ENCODE results near the gene SEMA4A.
"Not testable (repeated sequence)": the region's sequence is repeated elsewhere in the genome, so short reads cannot be mapped to it uniquely, and the experiment has no call there.

SEMA4A gene

GRCh38 chr1:156198831-156199349, 45.5 kb downstream of the SEMA4A start:
- DNase-seq: no peak

GRCh38 chr1:156200044-156200443, 46.7 kb downstream of the SEMA4A start:
- DNase-seq: no peak

- no peak for DNase-seq
Measured at GRCh38 chr1:156203331-156203730, 49.9 kb downstream of the SEMA4A start.

- no peak for DNase-seq
Measured at GRCh38 chr1:156204686-156205085, 51.3 kb downstream of the SEMA4A start.

- no peak for DNase-seq
Measured at GRCh38 chr1:156211243-156211642, 57.9 kb downstream of the SEMA4A start.

- DNase-seq: no peak
Measured at GRCh38 chr1:156212130-156212529, 58.7 kb downstream of the SEMA4A start.

- peak; percentile 94 to 97 for DNase-seq
Measured at GRCh38 chr1:156212833-156213643, 59.7 kb downstream of the SEMA4A start, which contains the start of gene PMF1. PMF1 (plus strand) TSS chr1:156213007; CDS start chr1:156213016, 9 bp downstream.

GRCh38 chr1:156213644-156213966, 60.2 kb downstream of the SEMA4A start:
- no peak for DNase-seq

- peak in 1 of 2 donors; percentile 44 for DNase-seq
Measured at GRCh38 chr1:156214024-156214748, 60.8 kb downstream of the SEMA4A start.

- DNase-seq: not testable (repeated sequence)
Measured at GRCh38 chr1:156216361-156217086, 63.1 kb downstream of the SEMA4A start.

- peak; percentile 50 to 55 for DNase-seq
Measured at GRCh38 chr1:156217871-156218270, 64.5 kb downstream of the SEMA4A start.

GRCh38 chr1:156220226-156220625, 66.8 kb downstream of the SEMA4A start:
- DNase-seq: no peak

GRCh38 chr1:156221986-156222692, 68.8 kb downstream of the SEMA4A start:
- no peak for DNase-seq

GRCh38 chr1:156225677-156226014, 72.3 kb downstream of the SEMA4A start:
- no peak for DNase-seq

GRCh38 chr1:156226116-156226538, 72.7 kb downstream of the SEMA4A start:
- DNase-seq: no peak

GRCh38 chr1:156226782-156227181, 73.4 kb downstream of the SEMA4A start:
- no peak for DNase-seq
